HepG2 (cell line): ENCODE data around the gene TRAF3. TPM values are rescaled to one million over a fixed set of nuclear protein-coding genes. Genes with fewer than 3 reads are reported as not detected.
A peak's percentile ranks its signal among the peaks of the same experiment; 100 is the strongest.

Source experiments
- ATAC-seq: fragments of 200-7000 bp; cut with Tn5 transposase; 3 replicates; pipeline ENCODE4 v1.9.1; 2020; ENCODE audit warnings: mild to moderate bottlenecking, moderate library complexity
- BruUV-seq: library from RNA; stranded (reverse); fragments of 400-500 nt; replicated peaks from 2 replicates; lab custom pipeline; 2021; lab: Mats Ljungman, UMichigan
- CTCF ChIA-PET: fragments of 300-600 bp; formaldehyde crosslinking; extraction: SDS; loops from one replicate; lab custom pipeline; 2021; ENCODE audit warnings: low total read pairs, inconsistent platforms, low intra/inter-chr PET ratio; lab: Yijun Ruan, JAX
- POLR2A ChIA-PET: fragments of 350-600 bp; sonication (Branson Sonifier 250); formaldehyde crosslinking; loops from one replicate; lab custom pipeline; 2020; ENCODE audit warnings: antibody characterized with exemption, inconsistent platforms; lab: Yijun Ruan, JAX
- DNase-seq: peaks from one replicate; pipeline ENCODE4 v3.0.0-alpha.2; 2015; ENCODE audit warnings: low spot score
- FAIRE-seq: peaks from 3 replicates; lab custom pipeline; 2011; peaks lifted over from hg19 to GRCh38; lab: Jason Lieb, UNC
- H2AFZ ChIP-seq: one replicate; pipeline ENCODE4 v1.6.1; 2011; ENCODE audit warnings: low read length, inconsistent platforms
- H3K27ac ChIP-seq: fragments of 300-600 bp; 3 replicates; pipeline ENCODE4 v1.8.0; 2011; ENCODE audit warnings: mixed run types, mild to moderate bottlenecking, mixed read lengths, low read length, inconsistent platforms; ENCODE audit not compliant: insufficient read depth; ENCODE audit errors: extremely low read length
- H3K27me3 ChIP-seq, 2 experiments: fragments of 200-600 bp in 1 of 2; 2 replicates in 1 of 2; 3 replicates in 1 of 2; pipeline versions ENCODE4 v1.6.0 to v1.8.0; 2011; ENCODE audit warnings: low read length in 2 of 2, mild to moderate bottlenecking in 2 of 2, moderate library complexity in 2 of 2, inconsistent platforms in 1 of 2; ENCODE audit not compliant: insufficient read depth in 2 of 2, control insufficient read depth in 1 of 2
- H3K36me3 ChIP-seq, 2 experiments: fragments of 200-600 bp in 1 of 2; replicated peaks in 1 of 2; 2 replicates in 1 of 2; 3 replicates in 1 of 2; pipeline versions ENCODE4 v1.5.1 to v1.8.0; 2011; ENCODE audit warnings: low read length in 2 of 2, inconsistent platforms in 1 of 2; ENCODE audit not compliant: insufficient read depth in 2 of 2, control insufficient read depth in 1 of 2
- H3K4me1 ChIP-seq: 2 replicates; pipeline ENCODE4 v1.5.1; 2012; ENCODE audit warnings: low read length, inconsistent platforms; ENCODE audit not compliant: insufficient read depth
- H3K4me2 ChIP-seq: 2 replicates; pipeline ENCODE4 v1.6.0; 2011; ENCODE audit warnings: low read depth, low read length, inconsistent platforms
- H3K4me3 ChIP-seq, 3 experiments: fragments of 200-600 bp in 1 of 3; sonication (generic), shearing (Covaris generic) in 1 of 3; replicated peaks in 1 of 3; 2 replicates each; pipeline ENCODE4 v1.5.1; 2011 to 2016; ENCODE audit warnings: low read length in 3 of 3, inconsistent platforms in 2 of 3, low read depth in 2 of 3, mild to moderate bottlenecking in 2 of 3, control low read depth in 1 of 3, mixed read lengths in 1 of 3; ENCODE audit not compliant: insufficient read depth in 1 of 3
- H3K79me2 ChIP-seq: one replicate; pipeline ENCODE4 v1.6.1; 2011; ENCODE audit warnings: low read length, inconsistent platforms; ENCODE audit not compliant: insufficient read depth
- H3K9ac ChIP-seq: 2 replicates; pipeline ENCODE4 v1.6.0; 2011; ENCODE audit warnings: mild to moderate bottlenecking, low read depth, low read length, inconsistent platforms; ENCODE audit not compliant: insufficient read depth
- H3K9me3 ChIP-seq: 2 replicates; pipeline ENCODE4 v1.5.1; 2012; ENCODE audit warnings: mild to moderate bottlenecking, low read length
- H4K20me1 ChIP-seq: 2 replicates; pipeline ENCODE4 v1.6.0; 2011; ENCODE audit warnings: inconsistent platforms, mild to moderate bottlenecking, low read length, moderate library complexity; ENCODE audit not compliant: insufficient read depth
- AGO2 ChIP-seq: fragments of 200-400 bp; formaldehyde crosslinking; optimal IDR thresholded peaks from 2 replicates; pipeline ENCODE3; 2017; ENCODE audit warnings: mild to moderate bottlenecking, low read depth, low read length, moderate library complexity
- JDP2 ChIP-seq: sonication (generic); formaldehyde crosslinking; IDR thresholded peaks from 2 replicates; pipeline ENCODE4 v1.8.1; 2022; ENCODE audit warnings: missing genetic modification reagents, borderline replicate concordance
- RFX5 ChIP-seq: IDR thresholded peaks from 2 replicates; pipeline ENCODE4 v1.6.1; 2011; ENCODE audit warnings: low read depth, low read length, improper control_type of control experiment
- SMYD3 ChIP-seq: sonication (generic); formaldehyde crosslinking; IDR thresholded peaks from 2 replicates; pipeline ENCODE4 v1.8.1; 2023; ENCODE audit warnings: mild to moderate bottlenecking, missing genetic modification reagents
- ZBTB34 ChIP-seq: sonication (generic); formaldehyde crosslinking; IDR thresholded peaks from 2 replicates; pipeline ENCODE4 v1.8.0; 2022; ENCODE audit warnings: mild to moderate bottlenecking, missing genetic modification reagents
- ZFP41 ChIP-seq: sonication (generic); formaldehyde crosslinking; IDR thresholded peaks from 2 replicates; pipeline ENCODE4 v1.4.0; 2020; ENCODE audit warnings: mild to moderate bottlenecking, missing genetic modification reagents, borderline replicate concordance
- ZIK1 ChIP-seq: sonication (generic); formaldehyde crosslinking; IDR thresholded peaks from 2 replicates; pipeline ENCODE4 v1.5.0; 2020; ENCODE audit warnings: mild to moderate bottlenecking, low read depth, missing genetic modification reagents, borderline replicate concordance
- ZNF503 ChIP-seq: sonication (generic); formaldehyde crosslinking; IDR thresholded peaks from 2 replicates; pipeline ENCODE4 v1.4.0; 2020; ENCODE audit warnings: missing genetic modification reagents
- WGBS: methylation state at CpG from one replicate; pipeline ENCODE4 v1.1.6; 2017; ENCODE audit warnings: low lambda C conversion rate; 5-methylcytosine and 5-hydroxymethylcytosine counted together
- in situ Hi-C: cut with HindIII; loops from 2 replicates; pipeline ENCODE4 v1.10.0; 2017; ENCODE audit warnings: low pct_unique_long_range_greater_than_20kb; ENCODE audit not compliant: extremely low pct_ligation_motif_present
- intact Hi-C: fragments of 100-400 bp; cut with micrococcal nuclease; formaldehyde crosslinking; loops from one replicate; pipeline ENCODE4 v1.10.0; 2022; ENCODE audit not compliant: unreplicated experiment
- polyA plus RNA-seq, 8 experiments: library from polyadenylated mRNA; depleted of rRNA in 3 of 8; stranded (reverse) in 7 of 8; unstranded in 1 of 8; fragments of >200 nt; fragmentation: Illumina TruSeq in 4 of 8; extraction: Trizol in 4 of 8; gene quantifications; 2 replicates each; pipeline versions ENCODE4 v1.2.1 to v1.2.3, GENCODE V29; 2011 to 2016; ENCODE audit warnings: low read depth in 4 of 8, missing spikeins in 1 of 8, mixed read lengths in 1 of 8; ENCODE audit not compliant: insufficient read depth in 1 of 8
- total RNA-seq, 5 experiments: library from RNA; depleted of rRNA; stranded (reverse); fragments of >200 nt; fragmentation: Illumina TruSeq; extraction: Trizol; gene quantifications; 2 replicates each; pipeline ENCODE4 v1.2.3, GENCODE V29; 2016; ENCODE audit warnings: low read depth in 1 of 5

Gene TRAF3
- total and polyA plus RNA-seq, 2 of the 13 experiments (the other 11 are each of a cell fraction or from before 2014, with no cell fraction given) = 6.9 to 12.2 TPM

- H3K27ac ChIP-seq = no peak overlapping the region
- H3K4me3 ChIP-seq = no peak overlapping the region
- H3K9me3 ChIP-seq = no peaks in the 10 kb centered on the region
- peaks cover 0 to 5% of the 10 kb centered on the region in 2 experiments; a peak in 2 of 5 replicates for H3K36me3 ChIP-seq
- H3K9ac ChIP-seq = no peak overlapping the region
- CTCF ChIA-PET = no interaction called here
- no peaks in the 10 kb centered on the region for H4K20me1 ChIP-seq
- H3K4me1 ChIP-seq = peaks cover 9% of the 10 kb centered on the region; the same call in 1 of the 2 replicates
- H3K27me3 ChIP-seq = no peaks in the 10 kb centered on the region
- WGBS = 98% methylated on average over 16 of the region's 22 CpGs
- TF ChIP-seq ZIK1 (CRISPR knock-in tag) (no peak), AGO2 (peak; percentile 8)
- intact Hi-C loops (no loop called here), in situ Hi-C loops (no loop called here)
- no peaks in the 10 kb centered on the region for H3K79me2 ChIP-seq
- no TSS peak for BruUV-seq
- POLR2A ChIA-PET = no interaction called here
- ATAC-seq (no peak), DNase-seq (no peak), FAIRE-seq (no peak)
- H3K4me2 ChIP-seq = no peak overlapping the region
- no peak overlapping the region for H2AFZ ChIP-seq
Measured at GRCh38 chr14:102937331-102938175, 160.3 kb downstream of the TRAF3 start.

GRCh38 chr14:102938191-102938590 is 160.9 kb downstream of the TRAF3 start:
- no peak for DNase-seq
- BruUV-seq = no TSS peak
- peaks cover 0 to 4% of the 10 kb centered on the region in 2 experiments; a peak in 2 of 5 replicates for H3K36me3 ChIP-seq
- no peak for ATAC-seq
- H3K27me3 ChIP-seq = no peaks in the 10 kb centered on the region
- no peak overlapping the region for H3K4me3 ChIP-seq
- no peak overlapping the region for H3K27ac ChIP-seq
- no peak overlapping the region for H3K9ac ChIP-seq
- H3K79me2 ChIP-seq = no peaks in the 10 kb centered on the region
- intact Hi-C loops (no loop called here), in situ Hi-C loops (no loop called here)
- no peaks in the 10 kb centered on the region for H4K20me1 ChIP-seq
- no peak overlapping the region for H3K4me2 ChIP-seq
- peaks cover 9% of the 10 kb centered on the region; the same call in 1 of the 2 replicates for H3K4me1 ChIP-seq
- FAIRE-seq = no peak
- no peaks in the 10 kb centered on the region for H3K9me3 ChIP-seq
- WGBS = 94% methylated on average over 5 of the region's 12 CpGs
- ChIA-PET CTCF (no interaction called here), POLR2A (no interaction called here)
- no peak overlapping the region for H2AFZ ChIP-seq
- TF ChIP-seq ZNF503 (CRISPR knock-in tag) = no peak
- no peak for TF ChIP-seq RFX5
- TF ChIP-seq ZFP41 = no peak
- TF ChIP-seq JDP2 (CRISPR knock-in tag) = no peak
- no peak for TF ChIP-seq ZBTB34 (CRISPR knock-in tag)
- no peak for TF ChIP-seq SMYD3 (CRISPR knock-in tag)
